HEK293 (cell line): ENCODE data around the gene MYOM1.

Source experiments
- CTCF ChIP-seq: fragments of 450-650 bp; formaldehyde crosslinking; IDR thresholded peaks from 2 replicates; pipeline ENCODE4 v1.5.1; 2016; ENCODE audit warnings: missing biosample characterization, missing genetic modification characterization
- RBAK ChIP-seq: fragments of 450-650 bp; formaldehyde crosslinking; IDR thresholded peaks from 2 replicates; pipeline ENCODE4 v1.5.1; 2016; ENCODE audit warnings: missing biosample characterization, missing genetic modification characterization
- SALL2 ChIP-seq: fragments of 450-650 bp; formaldehyde crosslinking; IDR thresholded peaks from 2 replicates; pipeline ENCODE4 v1.5.0; 2017; ENCODE audit warnings: missing biosample characterization, mild to moderate bottlenecking, missing genetic modification characterization, borderline replicate concordance
- ZBTB48 ChIP-seq: fragments of 450-650 bp; formaldehyde crosslinking; IDR thresholded peaks from 2 replicates; pipeline ENCODE4 v1.5.1; 2016; ENCODE audit warnings: missing biosample characterization, missing genetic modification characterization
- ZNF248 ChIP-seq: fragments of 450-650 bp; formaldehyde crosslinking; IDR thresholded peaks from 2 replicates; pipeline ENCODE4 v1.5.1; 2017; ENCODE audit warnings: missing biosample characterization, missing genetic modification characterization
- ZNF280C ChIP-seq: fragments of 450-650 bp; formaldehyde crosslinking; IDR thresholded peaks from 2 replicates; pipeline ENCODE4 v1.5.1; 2016; ENCODE audit warnings: missing biosample characterization, missing genetic modification characterization
- ZNF311 ChIP-seq: fragments of 450-650 bp; formaldehyde crosslinking; IDR thresholded peaks from 2 replicates; pipeline ENCODE4 v1.5.1; 2017; ENCODE audit warnings: missing biosample characterization, missing genetic modification characterization, borderline replicate concordance
- ZNF362 ChIP-seq: fragments of 450-650 bp; formaldehyde crosslinking; IDR thresholded peaks from 2 replicates; pipeline ENCODE4 v1.5.1; 2016; ENCODE audit warnings: missing biosample characterization, missing genetic modification characterization
- ZNF48 ChIP-seq: fragments of 450-650 bp; formaldehyde crosslinking; IDR thresholded peaks from 2 replicates; pipeline ENCODE4 v1.5.1; 2016; ENCODE audit warnings: missing biosample characterization, missing genetic modification characterization
- ZNF488 ChIP-seq: fragments of 450-650 bp; formaldehyde crosslinking; IDR thresholded peaks from 2 replicates; pipeline ENCODE4 v1.5.1; 2016; ENCODE audit warnings: missing biosample characterization, missing genetic modification characterization
- ZNF558 ChIP-seq: fragments of 450-650 bp; formaldehyde crosslinking; IDR thresholded peaks from 2 replicates; pipeline ENCODE4 v1.5.1; 2016; ENCODE audit warnings: missing biosample characterization, missing genetic modification characterization
- ZNF785 ChIP-seq: fragments of 450-650 bp; formaldehyde crosslinking; IDR thresholded peaks from 2 replicates; pipeline ENCODE4 v1.5.1; 2016; ENCODE audit warnings: missing biosample characterization, missing genetic modification characterization
- TF ChIP-seq, protein P1 (sequence below): fragments of 450-650 bp; formaldehyde crosslinking; IDR thresholded peaks from 2 replicates; pipeline ENCODE4 v1.5.1; 2016; ENCODE audit warnings: missing biosample characterization, missing genetic modification characterization
- TF ChIP-seq, protein P2 (sequence below): fragments of 450-650 bp; formaldehyde crosslinking; IDR thresholded peaks from 2 replicates; pipeline ENCODE4 v1.5.0; 2017; ENCODE audit warnings: missing biosample characterization, missing genetic modification characterization, borderline replicate concordance

DNA sequence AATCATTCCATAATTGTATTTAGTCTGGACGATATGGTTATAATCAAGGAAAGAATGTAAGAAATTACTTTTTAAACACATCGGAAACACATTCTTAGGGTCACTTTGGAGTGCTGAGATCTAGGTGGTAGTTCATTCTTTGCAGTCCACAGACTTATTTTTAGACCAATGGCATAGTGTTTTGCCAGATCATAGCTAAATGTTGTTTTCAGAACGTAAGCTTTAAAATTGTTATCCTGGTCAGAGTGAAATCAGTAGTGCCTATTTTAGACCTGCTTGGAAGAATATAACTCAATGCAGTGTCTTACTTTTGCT lies 32.2 kb upstream of the MYOM1 start:
- TF ChIP-seq ZNF48 (tag by site-specific recombination) (no peak), ZBTB48 (no peak), CTCF (tag by site-specific recombination) (no peak), ZNF311 (tag by site-specific recombination) (no peak), ZNF280C (tag by site-specific recombination) (no peak), SALL2 (tag by site-specific recombination) (no peak), ZNF558 (no peak), ZNF785 (no peak), ZNF248 (no peak), ZNF488 (tag by site-specific recombination) (no peak), RBAK (no peak), ZNF362 (tag by site-specific recombination) (no peak)
- TF ChIP-seq, protein P1, sequence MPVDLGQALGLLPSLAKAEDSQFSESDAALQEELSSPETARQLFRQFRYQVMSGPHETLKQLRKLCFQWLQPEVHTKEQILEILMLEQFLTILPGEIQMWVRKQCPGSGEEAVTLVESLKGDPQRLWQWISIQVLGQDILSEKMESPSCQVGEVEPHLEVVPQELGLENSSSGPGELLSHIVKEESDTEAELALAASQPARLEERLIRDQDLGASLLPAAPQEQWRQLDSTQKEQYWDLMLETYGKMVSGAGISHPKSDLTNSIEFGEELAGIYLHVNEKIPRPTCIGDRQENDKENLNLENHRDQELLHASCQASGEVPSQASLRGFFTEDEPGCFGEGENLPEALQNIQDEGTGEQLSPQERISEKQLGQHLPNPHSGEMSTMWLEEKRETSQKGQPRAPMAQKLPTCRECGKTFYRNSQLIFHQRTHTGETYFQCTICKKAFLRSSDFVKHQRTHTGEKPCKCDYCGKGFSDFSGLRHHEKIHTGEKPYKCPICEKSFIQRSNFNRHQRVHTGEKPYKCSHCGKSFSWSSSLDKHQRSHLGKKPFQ = no peak
- TF ChIP-seq, protein P2, sequence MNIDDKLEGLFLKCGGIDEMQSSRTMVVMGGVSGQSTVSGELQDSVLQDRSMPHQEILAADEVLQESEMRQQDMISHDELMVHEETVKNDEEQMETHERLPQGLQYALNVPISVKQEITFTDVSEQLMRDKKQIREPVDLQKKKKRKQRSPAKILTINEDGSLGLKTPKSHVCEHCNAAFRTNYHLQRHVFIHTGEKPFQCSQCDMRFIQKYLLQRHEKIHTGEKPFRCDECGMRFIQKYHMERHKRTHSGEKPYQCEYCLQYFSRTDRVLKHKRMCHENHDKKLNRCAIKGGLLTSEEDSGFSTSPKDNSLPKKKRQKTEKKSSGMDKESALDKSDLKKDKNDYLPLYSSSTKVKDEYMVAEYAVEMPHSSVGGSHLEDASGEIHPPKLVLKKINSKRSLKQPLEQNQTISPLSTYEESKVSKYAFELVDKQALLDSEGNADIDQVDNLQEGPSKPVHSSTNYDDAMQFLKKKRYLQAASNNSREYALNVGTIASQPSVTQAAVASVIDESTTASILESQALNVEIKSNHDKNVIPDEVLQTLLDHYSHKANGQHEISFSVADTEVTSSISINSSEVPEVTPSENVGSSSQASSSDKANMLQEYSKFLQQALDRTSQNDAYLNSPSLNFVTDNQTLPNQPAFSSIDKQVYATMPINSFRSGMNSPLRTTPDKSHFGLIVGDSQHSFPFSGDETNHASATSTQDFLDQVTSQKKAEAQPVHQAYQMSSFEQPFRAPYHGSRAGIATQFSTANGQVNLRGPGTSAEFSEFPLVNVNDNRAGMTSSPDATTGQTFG = no peak
